ENCODE measurements around the gene NR2E1.

GRCh38 chr6:108120311-108120710, 45.5 kb upstream of the NR2E1 start:
- TF ChIP-seq POLR2AphosphoS5 (IDR thresholded peaks at IDR 0.05; ENCODE audit: borderline replicate concordance, low read depth, low read length) (no peak), EZH2 (IDR thresholded peaks at IDR 0.05) (no peak), FOXP2 (optimal IDR thresholded peaks at IDR 0.05; ENCODE audit: control extremely low read depth, extremely low read length, insufficient read depth) (no peak)

Measured in SK-N-MC (cell line).